Vagina (tissue), 2 donors: ENCODE results near the gene C10orf90. TPM values are rescaled to one million over a fixed set of nuclear protein-coding genes. Genes with fewer than 3 reads are reported as not detected.

Experiments used
- DNase-seq, 2 donors: peaks; one replicate each; pipeline ENCODE4 v3.0.0-alpha.2; 2017; ENCODE audit errors: extremely low spot score in 2 of 2
- H3K27ac ChIP-seq: fragments of 200-600 bp; sonication (generic); one replicate; pipeline ENCODE4 v1.5.1; 2019
- H3K27me3 ChIP-seq: fragments of 200-600 bp; sonication (generic); one replicate; pipeline ENCODE4 v1.5.1; 2019
- H3K36me3 ChIP-seq, 2 donors: fragments of 200-600 bp; sonication (generic); one replicate each; pipeline ENCODE4 v1.5.1; 2017 to 2019
- H3K4me1 ChIP-seq: fragments of 200-600 bp; sonication (generic); one replicate; pipeline ENCODE4 v1.5.1; 2019
- H3K4me3 ChIP-seq, 2 donors: fragments of 200-600 bp; sonication (generic); 1 replicate in 1 of 2; 2 replicates in 1 of 2; pipeline ENCODE4 v1.5.1; 2016 to 2019
- H3K9me3 ChIP-seq: fragments of 200-600 bp; sonication (generic); one replicate; pipeline ENCODE4 v1.5.1; 2019
- CTCF ChIP-seq, 3 experiments: fragments of 450-650 bp in 2 of 3; fragments of 200-600 bp in 1 of 3; sonication (generic) in 1 of 3; IDR thresholded peaks; one replicate each; pipeline ENCODE4 v1.5.1; 2017 to 2019; ENCODE audit warnings: antibody characterized with exemption in 3 of 3, mild to moderate bottlenecking in 2 of 3, moderate library complexity in 2 of 3
- POLR2A ChIP-seq, 2 donors: fragments of 450-650 bp; IDR thresholded peaks; one replicate each; pipeline ENCODE4 v1.6.1; 2017; ENCODE audit warnings: antibody characterized with exemption in 2 of 2, mild to moderate bottlenecking in 2 of 2, moderate library complexity in 2 of 2
- POLR2AphosphoS5 ChIP-seq, 2 donors: sonication (generic); formaldehyde crosslinking; IDR thresholded peaks; one replicate each; pipeline ENCODE4 v1.9.0; 2017; ENCODE audit warnings: antibody characterized with exemption in 2 of 2, mild to moderate bottlenecking in 2 of 2, low read depth in 1 of 2; ENCODE audit not compliant: insufficient read depth in 1 of 2
- intact Hi-C: fragments of 100-400 bp; cut with DNase I; formaldehyde crosslinking; loops from one replicate; pipeline ENCODE4 v1.15.1; 2023
- total RNA-seq: library from RNA; depleted of rRNA; stranded (reverse); fragments of >200 nt; gene quantifications from one replicate; pipeline ENCODE4 v1.2.3, GENCODE V29; 2016

C10orf90 gene
- total RNA-seq, 1 donor from 2014 or later: not detected

GRCh38 chr10:126668505-126668904 is 2.0 kb downstream of the C10orf90 start:
- no peaks in the 10 kb centered on the region for H3K9me3 ChIP-seq
- no peak overlapping the region for H3K27ac ChIP-seq
- H3K4me1 ChIP-seq: no peaks in the 10 kb centered on the region
- no peak for DNase-seq
- H3K4me3 ChIP-seq: no peak overlapping the region
- H3K36me3 ChIP-seq: no peaks in the 10 kb centered on the region
- TF ChIP-seq CTCF (IDR thresholded peaks at IDR 0.05) (no peak), POLR2AphosphoS5 (IDR thresholded peaks at IDR 0.05; ENCODE audit: insufficient read depth in 1 of 2, low read depth in 1 of 2) (no peak), POLR2A (IDR thresholded peaks at IDR 0.05) (no peak)
- no peaks in the 10 kb centered on the region for H3K27me3 ChIP-seq
- intact Hi-C loops: no loop called here

- no peak for TF ChIP-seq CTCF (IDR thresholded peaks at IDR 0.05)
- no peak for TF ChIP-seq POLR2AphosphoS5 (IDR thresholded peaks at IDR 0.05; ENCODE audit: insufficient read depth in 1 of 2, low read depth in 1 of 2)
- no peak for TF ChIP-seq POLR2A (IDR thresholded peaks at IDR 0.05)
- H3K4me3 ChIP-seq: no peak overlapping the region
- H3K36me3 ChIP-seq: no peaks in the 10 kb centered on the region
- intact Hi-C loops: no loop called here
- H3K27me3 ChIP-seq: no peaks in the 10 kb centered on the region
- H3K4me1 ChIP-seq: no peaks in the 10 kb centered on the region
- H3K9me3 ChIP-seq: no peaks in the 10 kb centered on the region
- H3K27ac ChIP-seq: no peak overlapping the region
- DNase-seq: no peak
These were observed 2.9 kb downstream of the C10orf90 start for GRCh38 chr10:126667568-126667967.

GRCh38 chr10:126665207-126665606 is 5.3 kb downstream of the C10orf90 start:
- intact Hi-C loops: no loop called here
- TF ChIP-seq CTCF (IDR thresholded peaks at IDR 0.05) (no peak), POLR2AphosphoS5 (IDR thresholded peaks at IDR 0.05; ENCODE audit: insufficient read depth in 1 of 2, low read depth in 1 of 2) (no peak), POLR2A (IDR thresholded peaks at IDR 0.05) (no peak)
- Histone ChIP-seq H3K36me3 (no peaks in the 10 kb centered on the region), H3K27me3 (no peaks in the 10 kb centered on the region), H3K9me3 (no peaks in the 10 kb centered on the region), H3K4me3 (no peak overlapping the region), H3K27ac (no peak overlapping the region), H3K4me1 (no peaks in the 10 kb centered on the region)
- DNase-seq: no peak

- intact Hi-C loops: no loop called here
These were observed 6.6 kb downstream of the C10orf90 start for GRCh38 chr10:126663880-126664279.

GRCh38 chr10:126663328-126663727 is 7.2 kb downstream of the C10orf90 start:
- H3K4me1 ChIP-seq: no peaks in the 10 kb centered on the region
- H3K9me3 ChIP-seq: no peaks in the 10 kb centered on the region
- no peak overlapping the region for H3K4me3 ChIP-seq
- H3K36me3 ChIP-seq: no peaks in the 10 kb centered on the region
- DNase-seq: no peak
- H3K27me3 ChIP-seq: no peaks in the 10 kb centered on the region
- no peak overlapping the region for H3K27ac ChIP-seq
- TF ChIP-seq CTCF (IDR thresholded peaks at IDR 0.05) (no peak), POLR2AphosphoS5 (IDR thresholded peaks at IDR 0.05; ENCODE audit: insufficient read depth in 1 of 2, low read depth in 1 of 2) (no peak), POLR2A (IDR thresholded peaks at IDR 0.05) (no peak)
- intact Hi-C loops: no loop called here

More at GRCh38 chr10:126663880-126664279, 6.6 kb downstream of the C10orf90 start:
- TF ChIP-seq POLR2AphosphoS5 (IDR thresholded peaks at IDR 0.05; ENCODE audit: insufficient read depth in 1 of 2, low read depth in 1 of 2) (no peak), POLR2A (IDR thresholded peaks at IDR 0.05) (no peak), CTCF (IDR thresholded peaks at IDR 0.05) (no peak)
- no peaks in the 10 kb centered on the region for H3K36me3 ChIP-seq
- no peak for DNase-seq
- no peak overlapping the region for H3K27ac ChIP-seq
- H3K4me3 ChIP-seq: no peak overlapping the region
- no peaks in the 10 kb centered on the region for H3K27me3 ChIP-seq
- H3K4me1 ChIP-seq: no peaks in the 10 kb centered on the region
- H3K9me3 ChIP-seq: no peaks in the 10 kb centered on the region
